Myocyte (in vitro differentiated cells): ENCODE data around the gene WBP2. TPM values are rescaled to one million over a fixed set of nuclear protein-coding genes. Genes with fewer than 3 reads are reported as not detected.
"Not testable (repeated sequence)": the region's sequence is repeated elsewhere in the genome, so short reads cannot be mapped to it uniquely, and the experiment has no call there.

Experiments used
- DNase-seq: peaks from one replicate; pipeline ENCODE4 v3.0.0-alpha.2; 2012; ENCODE audit warnings: low read depth
- total RNA-seq: library from RNA; depleted of rRNA; stranded (reverse); fragments of >200 nt; gene quantifications from 2 replicates; pipeline ENCODE4 v1.2.3, GENCODE V29; 2014

WBP2 gene
- total RNA-seq, 1 donor from 2014 or later, result 47.5 TPM

- DNase-seq, result not testable (repeated sequence)
Observed at GRCh38 chr17:75868730-75869281, 13.7 kb upstream of the WBP2 start.

DNA sequence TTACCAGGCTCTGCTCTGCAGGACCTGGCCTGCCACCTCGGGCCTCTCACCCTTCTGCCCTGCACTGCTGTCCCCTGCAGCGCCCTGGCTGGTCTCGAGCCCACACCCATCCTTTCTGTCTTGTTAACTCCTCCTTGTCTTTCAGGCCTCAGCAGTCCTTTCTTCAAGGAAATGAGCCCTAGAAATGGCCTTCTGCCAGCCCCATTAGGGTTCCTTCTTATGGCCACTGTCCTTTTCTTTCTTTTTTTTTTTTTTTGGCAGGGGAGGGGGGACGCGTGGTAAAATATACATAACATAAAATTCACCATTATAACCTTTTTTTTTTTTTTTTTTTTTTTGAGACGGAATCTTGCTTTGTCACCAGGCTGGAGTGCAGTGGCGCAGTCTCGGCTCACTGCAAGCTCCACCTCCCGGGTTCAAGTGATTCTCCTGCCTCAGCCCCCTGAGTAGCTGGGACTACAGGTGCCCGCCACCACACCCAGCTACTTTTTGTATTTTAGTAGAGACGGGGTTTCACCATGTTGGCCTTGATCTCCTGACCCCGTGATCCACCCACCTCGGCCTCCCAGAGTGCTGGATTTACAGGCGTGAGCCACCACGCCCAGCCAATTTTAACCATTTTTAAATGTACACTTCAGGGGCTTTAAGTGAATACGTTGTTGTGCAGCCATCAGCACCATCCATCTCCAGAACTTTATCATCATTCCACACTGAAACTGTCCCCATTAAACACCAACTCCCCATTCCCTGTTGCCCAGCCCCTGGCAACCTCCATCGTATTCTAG, 10.5 kb upstream of the WBP2 start:
- not testable (repeated sequence) for DNase-seq

- not testable (repeated sequence) for DNase-seq
Observed at GRCh38 chr17:75864887-75865286, 9.8 kb upstream of the WBP2 start.

GRCh38 chr17:75864448-75864871, 9.3 kb upstream of the WBP2 start:
- DNase-seq, result peak; percentile 58

GRCh38 chr17:75861927-75862317, 6.8 kb upstream of the WBP2 start:
- DNase-seq, result no peak

- DNase-seq, result not testable (repeated sequence)
Observed at GRCh38 chr17:75859358-75859757, 4.2 kb upstream of the WBP2 start.

GRCh38 chr17:75856062-75856756, 1.1 kb upstream of the WBP2 start:
- DNase-seq, result no peak

DNA sequence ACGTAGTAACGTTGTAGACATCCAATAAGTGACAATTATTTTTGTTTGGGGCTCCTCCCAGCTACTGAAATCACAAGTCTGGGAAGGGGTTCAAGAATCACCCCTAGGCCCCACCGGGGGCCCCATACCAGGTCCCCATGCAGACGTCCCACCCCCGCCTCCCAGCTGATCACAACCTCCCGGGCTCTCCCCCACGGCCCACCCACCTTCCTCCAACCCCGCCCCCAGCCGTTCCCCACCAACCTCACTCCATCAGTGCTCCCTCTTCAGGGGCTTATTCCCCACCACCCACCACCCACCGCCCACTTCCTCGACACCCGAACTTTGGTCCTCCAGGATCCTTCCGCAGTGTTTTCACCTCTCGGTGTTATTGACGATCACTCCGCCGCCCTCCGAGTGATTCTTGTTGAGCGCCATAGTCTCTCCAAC, 240 bp downstream of the WBP2 start:
- DNase-seq, result no peak

DNA sequence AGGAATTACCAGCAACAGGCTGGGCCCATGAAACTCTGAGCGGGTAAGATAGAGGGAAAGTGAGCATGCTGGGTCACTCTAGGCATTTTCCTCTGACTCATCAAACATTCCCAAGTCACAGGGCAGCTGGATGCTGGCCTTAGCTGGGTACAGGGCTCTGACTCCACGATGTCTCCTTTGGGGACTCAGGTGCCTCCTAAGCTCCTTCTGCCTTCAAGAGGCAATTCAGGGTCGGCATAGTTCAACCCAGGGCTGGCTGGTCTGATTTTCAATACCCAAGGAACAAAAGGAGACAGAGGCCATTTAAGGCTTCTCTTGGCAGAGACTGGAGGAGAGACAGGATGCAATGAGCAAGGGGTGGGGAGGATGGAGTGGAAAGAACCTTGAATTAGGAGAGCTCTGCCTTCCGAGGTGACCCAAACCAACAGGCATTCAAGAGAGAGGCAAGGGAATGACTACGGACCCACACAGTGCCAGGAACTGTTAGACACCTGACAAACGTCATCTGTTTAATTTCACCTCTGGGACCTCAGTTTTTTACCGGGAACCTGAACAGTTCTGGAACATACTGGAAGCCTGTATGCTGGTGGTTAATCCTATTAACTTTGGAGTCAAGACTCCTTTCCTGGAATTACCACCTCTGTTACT, 910 bp downstream of the WBP2 start:
- peak; percentile 83 for DNase-seq

GRCh38 chr17:75853433-75853832, 1.7 kb downstream of the WBP2 start:
- DNase-seq, result peak; percentile 51

GRCh38 chr17:75851693-75851991, 3.5 kb downstream of the WBP2 start:
- DNase-seq, result not testable (repeated sequence)

- DNase-seq, result peak; percentile 23
Observed at GRCh38 chr17:75850928-75851692, 4.0 kb downstream of the WBP2 start.

DNA sequence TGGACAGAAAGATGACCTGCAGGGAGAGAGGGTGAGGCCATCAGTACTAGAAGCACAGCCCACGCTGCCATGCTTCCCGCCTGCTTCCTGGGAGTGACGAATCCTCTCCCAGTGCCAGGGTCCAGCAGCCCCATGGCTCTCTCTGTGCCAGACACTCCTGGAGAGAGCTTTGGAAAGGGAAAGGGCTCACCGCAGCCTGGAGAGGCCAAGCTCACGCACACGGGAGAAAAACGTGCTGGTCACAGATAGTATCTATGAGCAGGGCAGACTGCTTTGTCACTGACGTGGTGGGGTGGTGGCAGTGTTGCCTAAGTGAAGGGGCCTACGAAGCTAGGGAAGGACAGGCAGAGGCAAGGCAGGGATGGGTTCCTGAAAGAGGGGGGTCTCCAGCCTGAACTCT, 5.4 kb downstream of the WBP2 start:
- DNase-seq, result no peak

DNA sequence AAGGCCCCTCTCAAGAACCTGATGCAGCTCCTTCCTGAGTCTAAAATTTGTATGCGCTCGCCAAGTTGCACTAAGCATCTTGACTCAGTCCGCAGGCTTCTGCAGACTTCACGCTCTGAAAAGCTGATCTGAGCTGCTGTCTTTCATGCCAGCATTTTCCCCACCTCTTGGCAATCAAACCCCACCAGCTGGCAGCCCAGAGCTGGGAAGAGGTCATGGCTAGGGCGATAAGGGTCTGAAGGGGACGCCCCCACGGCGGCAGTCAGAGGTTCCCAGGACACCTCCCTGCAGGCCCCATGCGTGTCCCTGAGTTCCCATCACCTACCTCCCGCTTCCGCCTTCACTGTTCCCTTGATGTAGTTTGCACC, 5.9 kb downstream of the WBP2 start:
- DNase-seq, result no peak

DNA sequence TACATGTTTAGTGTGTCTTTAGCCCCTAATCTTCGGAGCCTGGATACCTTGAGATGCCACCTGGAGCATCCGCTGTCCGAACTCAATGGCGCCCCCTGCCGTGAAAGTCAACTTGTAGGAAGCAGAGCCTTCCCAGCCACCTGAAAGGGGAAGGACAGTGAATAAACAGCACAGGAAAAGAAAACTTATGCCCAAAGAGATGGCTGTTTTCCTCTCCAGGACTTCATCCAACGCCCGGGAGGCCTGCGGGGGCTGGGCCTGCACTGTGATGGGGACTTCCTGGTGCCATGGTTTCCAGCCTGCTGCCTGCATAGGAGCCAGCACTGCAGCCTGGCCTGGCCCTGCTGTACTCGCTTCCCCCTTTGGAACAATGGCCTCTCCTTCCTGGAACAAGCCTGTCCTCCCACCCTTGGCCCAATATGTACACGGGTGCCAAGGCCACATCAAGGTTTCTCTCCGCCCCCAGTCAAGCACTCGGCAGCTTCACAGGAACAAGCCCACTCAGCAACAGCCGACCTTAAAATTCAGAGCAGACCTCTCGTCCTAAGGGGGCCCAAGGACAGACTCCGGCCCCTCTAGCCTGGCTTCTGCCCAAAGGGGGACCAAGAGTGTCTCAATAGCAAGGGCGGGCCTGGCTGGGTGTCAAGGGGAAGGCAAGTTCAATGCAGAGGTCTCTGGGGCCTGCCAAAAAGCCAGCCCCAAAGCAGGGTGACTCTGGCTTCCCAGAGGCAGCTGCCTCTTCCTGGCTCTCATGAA, 6.4 kb downstream of the WBP2 start:
- DNase-seq, result no peak

- DNase-seq, result no peak
Observed at GRCh38 chr17:75847614-75848522, 7.3 kb downstream of the WBP2 start.

- no peak for DNase-seq
Observed at GRCh38 chr17:75846692-75847613, 8.2 kb downstream of the WBP2 start.

DNA sequence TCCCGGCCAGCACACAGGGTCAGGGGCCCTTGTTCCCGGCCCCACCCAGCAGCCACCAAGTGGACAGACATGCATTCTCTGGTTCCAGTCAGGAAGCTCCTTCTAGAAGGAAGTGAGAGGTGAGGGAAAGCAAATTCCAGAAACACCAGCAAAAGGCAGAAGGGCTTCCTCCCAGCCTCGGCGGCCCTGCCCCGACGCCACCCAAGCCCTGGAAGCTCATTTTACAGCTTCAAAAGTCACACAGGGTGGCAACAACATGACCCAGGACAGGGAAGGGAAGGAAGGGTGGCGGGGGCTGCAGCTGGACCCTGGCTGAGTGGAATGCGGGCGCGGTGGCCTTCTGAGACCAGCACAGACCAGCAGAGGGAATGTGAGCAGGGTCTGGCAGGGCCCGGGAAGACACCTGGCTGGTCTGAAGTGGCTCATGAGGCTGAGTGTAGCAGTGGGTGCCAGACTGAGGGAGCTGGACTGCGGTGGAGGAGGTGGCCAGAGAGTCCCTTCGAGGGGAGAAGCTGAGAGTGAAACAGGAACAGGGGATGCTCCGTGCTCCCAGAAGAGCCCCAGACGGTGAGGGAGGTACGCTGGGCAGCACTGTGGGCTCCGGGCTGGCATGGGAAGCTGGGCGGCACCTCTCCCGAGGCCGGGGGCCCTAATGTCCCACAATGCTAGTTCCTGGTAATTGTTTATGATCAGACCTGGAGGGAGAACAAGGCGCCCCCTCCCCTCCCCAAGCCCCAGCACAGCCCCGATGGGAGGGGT, 9.0 kb downstream of the WBP2 start:
- DNase-seq, result no peak
